Fibroblast of the aortic adventitia (primary cell): ENCODE data around the gene TRAF1. TPM values are rescaled to one million over a fixed set of nuclear protein-coding genes. Genes with fewer than 3 reads are reported as not detected.

Experiments
- DNase-seq: peaks from one replicate; pipeline ENCODE4 v3.0.0-alpha.2; 2010; ENCODE audit warnings: low read depth
- H3K4me3 ChIP-seq: 2 replicates; pipeline ENCODE4 v1.5.1; 2011; ENCODE audit warnings: low read depth, mild to moderate bottlenecking, control low read depth, low read length, moderate library complexity
- CTCF ChIP-seq: IDR thresholded peaks from 2 replicates; pipeline ENCODE4 v1.5.1; 2011; ENCODE audit warnings: mild to moderate bottlenecking, low read length, control low read depth, inconsistent platforms; ENCODE audit not compliant: insufficient read depth
- total RNA-seq: library from RNA; depleted of rRNA; stranded (reverse); fragments of >200 nt; gene quantifications from 2 replicates; pipeline ENCODE4 v1.2.3, GENCODE V29; 2012; ENCODE audit warnings: low replicate concordance

TRAF1 gene
- total RNA-seq, 1 donor = 8.5 TPM

GRCh38 chr9:120942186-120943001, 15.8 kb upstream of the TRAF1 start:
- no peak for TF ChIP-seq CTCF
- peak; percentile 58 for DNase-seq
- no peak overlapping the region for H3K4me3 ChIP-seq

DNA sequence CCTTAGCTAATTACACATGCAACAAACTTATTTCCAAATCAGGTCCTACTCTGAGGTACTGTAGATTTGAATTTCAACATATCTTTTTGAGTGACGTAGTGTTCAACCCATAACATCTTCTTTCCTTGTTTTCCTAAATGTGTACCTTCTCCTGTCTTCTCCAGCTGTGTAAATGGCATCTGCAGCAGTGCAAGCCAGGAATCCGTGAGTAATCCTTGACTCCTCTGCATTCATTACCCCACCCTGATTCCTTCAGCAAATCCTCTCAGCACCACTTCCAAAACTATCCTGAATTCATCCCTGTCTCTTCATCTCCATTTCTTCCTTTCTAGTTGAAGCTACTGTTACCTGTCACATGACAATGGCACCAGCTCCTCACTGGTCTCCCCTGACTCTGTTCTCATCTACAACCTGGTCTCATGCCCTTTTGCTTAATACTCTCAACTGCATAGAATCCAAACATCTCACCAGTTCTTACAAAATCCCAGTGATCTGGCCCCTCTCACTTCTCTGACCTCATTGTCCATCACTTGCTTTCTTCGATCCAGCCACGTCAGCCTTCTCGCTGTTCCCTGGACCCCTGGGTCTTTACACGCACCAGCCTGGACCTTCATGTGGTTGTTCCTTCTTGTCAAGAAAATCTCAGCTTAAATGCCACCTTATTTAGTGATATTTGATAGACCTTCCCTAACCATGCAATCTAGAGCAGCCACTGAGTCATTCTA, 14.6 kb upstream of the TRAF1 start:
- peak; percentile 76 for DNase-seq
- no peak for TF ChIP-seq CTCF
- H3K4me3 ChIP-seq = no peak overlapping the region

GRCh38 chr9:120940573-120940972, 14.0 kb upstream of the TRAF1 start:
- DNase-seq = no peak

GRCh38 chr9:120938851-120939250, 12.3 kb upstream of the TRAF1 start:
- DNase-seq = no peak
- no peak overlapping the region for H3K4me3 ChIP-seq
- TF ChIP-seq CTCF = no peak

More at GRCh38 chr9:120940573-120940972, 14.0 kb upstream of the TRAF1 start:
- TF ChIP-seq CTCF = no peak
- H3K4me3 ChIP-seq = no peak overlapping the region

- H3K4me3 ChIP-seq = no peak overlapping the region
- DNase-seq = peak; percentile 97
- TF ChIP-seq CTCF = peak; percentile 22
Measured at GRCh38 chr9:120937596-120937995, 11.0 kb upstream of the TRAF1 start.

DNA sequence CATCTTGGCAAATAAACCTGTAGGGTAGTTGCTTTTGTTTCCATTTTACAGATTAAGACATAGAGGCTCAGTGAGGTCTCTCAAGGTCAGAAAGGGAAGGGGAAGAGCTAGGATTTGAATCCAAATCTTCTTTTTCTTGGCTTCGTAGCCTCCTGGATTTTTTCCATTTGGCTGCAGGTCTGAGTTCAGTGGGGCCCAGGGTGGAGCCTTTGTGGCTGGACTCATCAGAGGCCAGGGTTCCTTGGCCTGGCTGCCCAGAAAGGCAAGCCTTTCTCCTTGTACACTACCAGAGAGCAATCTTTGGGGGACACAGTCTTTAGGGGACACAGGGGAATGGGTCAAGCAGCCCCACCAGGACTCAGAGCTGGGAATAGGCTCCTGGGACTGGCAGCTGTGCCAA, 10.5 kb upstream of the TRAF1 start:
- DNase-seq = peak; percentile 92
- no peak overlapping the region for H3K4me3 ChIP-seq
- TF ChIP-seq CTCF = no peak
